NCI-H774 (cell line): Measurements from ENCODE around the gene SLC35A5.
"Not testable (repeated sequence)": the region's sequence is repeated elsewhere in the genome, so short reads cannot be mapped to it uniquely, and the experiment has no call there.

Experiments
- DNase-seq: peaks from one replicate; lab custom pipeline; 2025; lab: John Stamatoyannopoulos, UW

The SLC35A5 gene

GRCh38 chr3:112561734-112562529, at the start of gene SLC35A5, which contains the start of gene ATG3:
TSS of gene SLC35A5 (plus strand) at chr3:112562045. CDS start at chr3:112563404, 1,359 bp downstream.
TSS of gene ATG3 (minus strand) at chr3:112561962. CDS start at chr3:112561528, 434 bp downstream.
- DNase-seq: peak; percentile 83

DNA sequence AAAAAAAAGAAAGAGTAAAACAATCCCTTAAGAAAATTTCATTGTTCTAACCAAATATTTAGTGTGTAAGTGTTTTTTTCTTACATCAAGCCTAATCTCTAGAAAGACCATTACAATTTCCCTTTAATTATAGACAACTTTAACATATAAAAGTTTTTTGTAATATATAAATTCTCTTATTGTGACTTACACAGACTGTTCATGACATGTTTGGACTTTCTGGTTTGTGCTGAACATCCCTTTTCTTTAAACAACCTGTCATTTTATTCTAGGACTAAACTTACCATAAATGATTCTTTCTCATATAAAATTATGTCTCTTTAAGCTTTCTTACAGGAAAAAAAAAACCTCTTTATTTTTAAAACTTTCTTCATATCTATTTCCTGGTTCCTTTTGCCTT, 49.5 kb upstream of the SLC35A5 start:
- no peak for DNase-seq

- no peak for DNase-seq
Measured at GRCh38 chr3:112514527-112515128, 47.2 kb upstream of the SLC35A5 start.

DNA sequence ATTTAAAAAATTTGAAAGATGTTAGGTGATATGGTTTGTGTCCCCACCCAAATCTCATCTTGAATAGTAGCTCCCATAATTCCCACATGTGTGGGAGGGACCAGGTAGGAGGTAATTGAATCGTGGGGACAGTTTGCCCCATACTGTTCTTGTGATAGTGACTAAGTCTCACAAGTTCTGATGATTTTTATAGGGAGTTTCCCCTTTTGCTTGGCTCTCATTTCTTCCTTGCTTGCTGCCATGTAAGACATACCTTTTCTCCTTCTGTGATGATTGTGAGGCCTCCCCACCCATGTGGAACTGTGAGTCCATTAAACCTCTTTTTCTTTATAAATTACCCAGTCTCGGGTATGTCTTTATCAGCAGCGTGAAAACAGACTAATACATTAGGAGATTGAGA, 42.9 kb upstream of the SLC35A5 start:
- not testable (repeated sequence) for DNase-seq

DNA sequence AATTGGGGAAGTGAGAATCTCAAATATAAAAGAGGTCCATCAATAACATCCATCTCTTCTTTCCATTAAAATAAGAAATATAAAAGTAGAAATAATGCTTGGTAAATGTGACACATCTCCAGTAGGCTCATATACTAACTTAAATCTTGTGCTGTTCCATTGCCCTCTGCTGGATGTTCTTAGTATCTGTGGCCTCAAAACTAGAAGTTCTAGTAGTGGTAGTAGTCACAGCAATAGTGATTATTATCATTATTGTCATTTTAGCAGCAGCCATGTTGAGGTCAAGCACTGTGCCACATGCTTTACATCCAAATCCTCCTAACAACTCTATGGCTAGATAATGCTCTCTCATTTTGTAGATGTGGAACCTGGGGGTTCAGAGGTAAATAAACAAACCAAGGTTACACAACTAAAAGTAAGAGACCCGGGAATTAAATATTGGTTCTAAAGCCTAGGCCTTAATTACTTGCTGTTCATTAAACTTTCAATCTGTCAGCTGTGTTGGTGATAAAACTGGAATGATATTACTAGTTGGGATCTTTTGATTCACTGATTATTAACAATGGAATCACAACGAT, 42.3 kb upstream of the SLC35A5 start:
- DNase-seq: no peak

GRCh38 chr3:112524127-112524526, 37.7 kb upstream of the SLC35A5 start:
- not testable (repeated sequence) for DNase-seq

DNA sequence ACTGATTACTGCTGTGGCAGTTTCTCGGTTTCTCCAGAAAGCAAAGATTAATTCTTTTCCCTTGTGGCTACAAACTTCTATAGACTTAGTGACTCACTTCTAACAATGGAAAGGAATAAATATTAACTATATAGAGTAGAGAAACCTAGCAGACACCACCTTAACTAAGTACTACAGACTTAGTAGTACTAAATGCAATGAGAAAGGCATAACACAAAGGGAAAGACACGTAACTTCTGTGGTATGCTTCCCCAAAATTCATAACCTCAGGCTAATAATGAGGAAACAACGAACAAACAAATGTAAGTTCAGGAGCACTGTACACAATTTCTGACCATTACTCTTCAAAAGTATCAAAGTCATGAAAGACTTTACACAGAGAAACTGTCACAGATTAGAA, 31.3 kb upstream of the SLC35A5 start:
- DNase-seq: no peak

- no peak for DNase-seq
Measured at GRCh38 chr3:112531358-112531781, 30.5 kb upstream of the SLC35A5 start.

- no peak for DNase-seq
Measured at GRCh38 chr3:112539825-112540650, 21.8 kb upstream of the SLC35A5 start.

DNA sequence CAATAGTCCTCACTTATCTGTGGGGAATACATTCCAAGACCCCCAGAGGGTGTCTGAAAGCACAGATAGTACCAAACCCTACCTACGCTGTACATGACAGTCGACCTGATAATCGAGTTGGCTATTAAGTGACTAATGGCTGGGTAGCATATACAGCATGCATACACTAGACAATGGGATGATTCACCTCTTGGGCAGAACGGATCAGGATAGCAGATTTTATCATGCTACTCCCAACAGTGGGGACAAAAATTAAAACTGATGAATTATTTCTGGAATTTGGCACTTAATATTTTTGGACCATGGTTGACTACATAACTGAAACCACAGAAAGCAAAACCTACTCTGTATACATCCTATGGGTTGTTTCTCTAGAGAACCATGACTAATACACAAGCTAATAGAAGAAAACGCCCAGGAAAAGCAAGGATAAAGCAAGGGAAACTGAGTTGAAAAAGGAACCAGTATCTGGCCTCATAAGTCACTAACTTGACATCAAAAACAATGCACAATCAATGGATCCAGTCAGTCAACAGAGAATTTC, 15.6 kb upstream of the SLC35A5 start:
- DNase-seq: no peak

DNA sequence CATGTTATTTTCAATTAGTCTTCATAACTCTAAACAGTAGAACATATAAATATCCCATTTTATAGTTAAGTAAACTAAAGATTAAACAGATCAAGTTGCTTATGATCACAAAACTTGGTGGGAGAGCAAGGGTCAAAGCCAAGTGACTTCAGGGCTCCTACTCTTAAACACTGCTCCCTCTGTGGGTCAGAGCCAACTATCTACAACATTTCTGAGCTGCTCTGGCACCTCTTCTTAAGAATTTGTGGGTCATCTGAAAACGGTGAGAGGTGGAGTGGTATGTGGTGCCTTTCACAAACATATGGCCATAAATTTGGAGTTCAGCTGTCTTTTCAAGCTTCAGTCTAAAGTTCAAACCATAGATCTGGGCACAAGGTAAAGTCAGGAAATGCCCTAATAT, 11.0 kb upstream of the SLC35A5 start:
- DNase-seq: no peak

DNA sequence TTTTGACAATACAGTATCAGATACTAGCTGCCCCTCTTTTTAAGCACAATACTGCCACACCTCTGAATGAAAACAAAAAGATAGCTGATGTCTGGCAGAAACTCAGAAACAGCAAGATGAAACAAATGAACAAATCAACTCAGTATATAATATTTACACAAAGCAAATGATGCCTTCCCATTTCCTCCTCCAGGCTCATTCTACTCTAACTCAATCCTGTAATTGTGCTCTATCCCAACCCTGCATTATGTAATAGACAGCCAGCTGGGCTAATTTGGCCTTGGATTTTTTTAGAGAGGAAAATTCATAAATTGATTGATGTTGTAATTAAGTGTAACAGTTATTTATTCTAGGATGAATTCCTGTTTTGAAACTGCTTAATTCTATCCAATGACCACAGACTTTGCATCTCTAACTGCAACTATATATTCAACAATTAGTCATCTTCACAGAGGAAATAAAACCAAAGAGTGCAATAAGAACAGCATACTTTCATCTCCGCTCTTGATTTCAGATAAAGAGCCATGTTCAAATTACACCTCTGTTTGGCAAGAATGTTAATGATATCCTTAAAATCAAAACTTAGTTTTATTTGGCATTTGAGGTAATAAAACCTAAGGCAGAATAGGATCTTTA, 6.2 kb upstream of the SLC35A5 start:
- DNase-seq: no peak

GRCh38 chr3:112557976-112558375, 3.9 kb upstream of the SLC35A5 start:
- DNase-seq: no peak

- DNase-seq: no peak
Measured at GRCh38 chr3:112560307-112560706, 1.5 kb upstream of the SLC35A5 start.

DNA sequence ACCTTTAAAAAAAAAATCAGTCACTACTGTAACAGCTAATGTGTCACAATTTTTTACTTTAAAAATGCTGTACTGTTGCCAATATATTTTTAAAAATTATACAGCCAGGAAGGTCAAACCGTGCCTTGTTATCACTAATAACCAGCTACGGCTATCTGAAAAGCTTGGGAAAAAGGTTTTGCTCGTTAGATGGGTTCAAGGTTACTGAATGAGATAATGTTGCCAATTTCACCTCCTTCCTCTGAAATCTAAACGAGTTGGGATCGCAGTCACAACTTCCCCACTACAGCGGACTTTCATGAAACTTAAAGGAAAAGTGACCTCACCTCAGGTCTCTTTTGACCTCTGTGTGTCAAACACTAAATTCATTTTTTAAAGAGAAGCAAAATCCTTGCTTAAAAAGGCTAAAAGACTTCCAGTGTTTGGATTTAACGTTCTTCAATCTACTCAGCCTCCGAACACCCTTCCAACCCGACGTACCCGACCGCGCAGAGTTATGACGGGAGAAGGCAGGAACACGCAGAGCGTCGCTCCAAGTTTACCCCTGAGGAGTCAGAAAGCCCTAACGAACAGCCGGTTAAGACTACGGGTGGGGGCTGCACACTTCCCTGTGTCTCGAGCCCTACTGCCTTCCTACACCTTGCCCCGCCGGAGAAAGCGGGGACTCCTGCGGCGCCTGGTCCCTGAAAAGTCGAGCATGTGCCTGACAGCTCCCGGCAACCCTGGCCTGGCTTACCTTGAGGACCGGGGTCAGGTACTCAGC, 943 bp upstream of the SLC35A5 start:
- DNase-seq: peak; percentile 42

DNA sequence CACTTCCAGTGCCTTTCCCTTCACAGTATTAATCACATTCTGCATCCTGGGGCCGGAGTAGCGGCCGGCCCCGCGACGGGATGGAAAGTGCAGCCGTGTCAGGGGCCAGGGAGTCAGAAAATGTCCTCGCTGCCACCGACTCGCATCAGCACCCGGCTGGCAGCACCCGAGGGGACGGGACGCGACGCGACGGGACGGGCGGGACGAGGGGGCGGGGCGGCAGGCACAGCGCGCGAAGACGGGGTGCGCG, 436 bp upstream of the SLC35A5 start:
- no peak for DNase-seq

DNA sequence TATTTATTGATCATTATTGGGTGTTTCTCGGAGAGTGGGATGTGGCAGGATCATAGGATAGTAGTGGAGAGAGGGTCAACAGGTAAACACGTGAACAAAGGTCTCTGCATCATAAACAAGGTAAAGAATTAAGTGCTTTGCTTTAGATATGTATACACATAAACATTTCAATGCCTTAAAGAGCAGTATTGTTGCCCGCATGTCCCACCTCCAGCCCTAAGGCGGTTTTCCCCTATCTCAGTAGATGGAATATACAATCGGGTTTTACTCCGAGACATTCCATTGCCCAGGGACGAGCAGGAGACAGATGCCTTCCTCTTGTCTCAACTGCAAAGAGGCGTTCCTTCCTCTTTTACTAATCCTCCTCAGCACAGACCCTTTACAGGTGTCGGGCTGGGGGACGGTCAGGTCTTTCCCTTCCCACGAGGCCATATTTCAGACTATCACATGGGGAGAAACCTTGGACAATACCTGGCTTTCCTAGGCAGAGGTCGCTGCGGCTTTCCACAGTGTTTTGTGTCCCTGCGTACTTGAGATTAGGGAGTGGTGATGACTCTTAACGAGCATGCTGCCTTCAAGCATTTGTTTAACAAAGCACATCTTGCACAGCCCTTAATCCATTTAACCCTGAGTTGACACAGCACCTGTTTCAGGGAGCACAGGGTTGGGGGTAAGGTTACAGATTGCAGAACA, 2.5 kb downstream of the SLC35A5 start:
- DNase-seq: not testable (repeated sequence)

DNA sequence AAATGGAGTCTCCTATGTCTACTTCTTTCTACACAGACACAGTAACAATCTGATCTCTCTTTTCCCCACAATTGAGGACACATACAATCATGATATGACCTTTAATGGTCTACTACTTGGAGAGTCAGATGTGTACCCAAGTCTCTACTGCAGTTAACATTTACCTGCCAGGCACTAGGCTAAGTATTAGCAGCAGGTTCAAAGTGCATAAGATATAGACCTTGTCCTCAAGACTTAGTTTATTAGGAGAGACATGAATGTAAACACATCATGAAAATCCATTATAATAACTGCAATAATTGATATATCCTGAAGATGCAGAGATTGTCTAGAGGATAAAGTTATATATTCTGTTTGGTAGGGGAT, 3.1 kb downstream of the SLC35A5 start:
- no peak for DNase-seq

- DNase-seq: no peak
Measured at GRCh38 chr3:112568642-112569041, 6.8 kb downstream of the SLC35A5 start.

GRCh38 chr3:112569265-112569664, 7.4 kb downstream of the SLC35A5 start:
- no peak for DNase-seq
